ENCODE data around the gene ASIC2.
"Not testable (repeated sequence)": the region's sequence is repeated elsewhere in the genome, so short reads cannot be mapped to it uniquely, and the experiment has no call there.

The ASIC2 gene

GRCh38 chr17:33015716-33016346, 277.3 kb downstream of the ASIC2 start:
- no peak for DNase-seq

DNA sequence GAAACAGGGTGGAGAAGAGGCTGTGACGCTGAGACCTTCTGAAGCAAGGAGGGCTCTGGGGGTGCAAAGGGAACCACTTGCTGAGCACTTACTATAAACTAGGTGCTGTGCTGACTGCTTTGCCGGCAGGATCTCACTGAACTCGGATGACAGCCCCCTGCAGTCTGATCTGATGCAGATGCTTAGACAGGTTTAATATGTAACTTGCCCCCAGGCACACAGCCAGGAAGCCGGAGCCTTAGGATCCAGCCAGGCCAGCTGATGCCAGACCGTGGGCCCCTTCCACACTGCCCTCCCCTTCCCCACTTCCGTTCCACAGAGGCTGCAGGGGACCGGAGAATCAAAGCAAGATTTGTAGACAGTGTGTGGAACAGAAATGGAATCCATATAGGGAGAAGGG, 278.3 kb downstream of the ASIC2 start:
- DNase-seq, result no peak

DNA sequence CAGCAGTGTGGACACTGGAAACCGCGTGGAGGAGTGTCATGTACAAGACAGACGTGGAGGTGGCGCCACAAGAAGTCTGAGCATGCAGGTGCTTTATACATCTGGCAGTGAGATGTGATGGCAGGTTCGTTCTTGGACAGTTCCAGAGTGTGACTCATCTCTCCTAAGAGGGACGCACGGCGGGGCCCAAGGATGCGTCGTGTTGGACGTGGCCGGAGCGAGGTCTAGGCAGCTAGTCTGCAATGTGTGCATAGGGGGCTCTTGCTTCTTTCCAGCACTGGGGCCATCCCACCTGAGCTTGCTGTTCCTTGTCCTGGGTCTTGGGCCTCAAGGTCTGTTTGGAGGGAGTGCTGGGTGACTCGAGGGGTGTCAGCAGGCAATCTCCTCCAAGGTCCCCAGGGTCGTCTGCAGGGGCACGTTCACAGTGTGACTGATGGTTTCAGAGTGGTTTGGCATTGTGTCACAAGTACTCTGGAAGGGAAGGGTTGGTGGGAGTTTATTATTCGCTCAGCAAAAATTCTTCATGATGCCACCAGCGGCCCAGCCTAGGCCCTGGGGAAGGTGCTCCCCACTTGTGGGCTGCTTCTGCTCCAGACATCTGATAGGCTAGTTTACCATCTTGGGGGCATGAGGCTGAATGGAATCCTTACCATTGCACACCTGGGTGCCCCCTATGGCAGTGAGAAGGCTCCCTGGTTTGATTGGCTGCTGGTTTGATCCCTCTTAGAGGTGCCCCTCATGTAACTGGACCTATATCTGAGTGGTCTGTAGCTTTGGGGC, 279.3 kb downstream of the ASIC2 start:
- DNase-seq, result no peak

GRCh38 chr17:33012522-33013033, 280.5 kb downstream of the ASIC2 start:
- peak; percentile 98 for DNase-seq

- DNase-seq, result no peak
Observed at GRCh38 chr17:33009636-33010035, 283.5 kb downstream of the ASIC2 start.

DNA sequence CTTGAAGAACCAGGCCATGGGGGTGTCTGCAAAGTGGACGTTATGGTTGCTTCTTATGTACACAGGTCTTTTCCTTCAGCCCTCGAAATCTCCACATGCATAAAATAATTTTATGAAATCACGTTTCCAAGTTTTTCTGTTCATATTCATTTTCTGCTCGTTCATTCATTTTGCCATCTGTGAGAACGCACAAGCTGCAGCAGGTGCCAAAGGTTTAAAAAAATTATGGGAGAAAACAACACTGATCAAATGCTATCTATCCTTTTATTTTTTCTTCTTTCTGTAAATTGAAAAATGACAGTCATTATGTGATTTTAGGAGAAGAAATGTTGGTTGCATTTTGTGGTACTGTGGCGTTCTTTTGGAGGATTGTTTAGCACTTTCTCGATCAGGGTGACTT, 285.9 kb downstream of the ASIC2 start:
- no peak for DNase-seq

GRCh38 chr17:33002246-33002645, 290.8 kb downstream of the ASIC2 start:
- DNase-seq, result no peak

DNA sequence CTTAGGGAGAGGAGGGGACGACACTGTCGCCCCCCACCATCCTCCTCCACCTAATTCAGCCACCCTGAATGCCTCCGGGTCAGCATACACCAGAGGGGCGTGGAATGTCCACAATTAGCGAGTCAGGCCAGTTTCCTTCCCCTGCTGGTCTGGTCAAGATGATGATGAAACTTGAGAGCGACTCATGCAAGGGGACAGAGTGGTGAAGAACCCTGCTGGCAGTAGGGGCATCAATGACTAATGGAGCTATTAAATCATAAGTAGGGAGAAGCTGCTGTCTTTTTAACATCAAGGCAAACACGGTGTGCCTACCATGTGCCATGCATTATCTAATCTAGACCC, 294.2 kb downstream of the ASIC2 start:
- peak; percentile 61 for DNase-seq

GRCh38 chr17:32998111-32998886, 294.8 kb downstream of the ASIC2 start:
- DNase-seq, result peak; percentile 65

DNA sequence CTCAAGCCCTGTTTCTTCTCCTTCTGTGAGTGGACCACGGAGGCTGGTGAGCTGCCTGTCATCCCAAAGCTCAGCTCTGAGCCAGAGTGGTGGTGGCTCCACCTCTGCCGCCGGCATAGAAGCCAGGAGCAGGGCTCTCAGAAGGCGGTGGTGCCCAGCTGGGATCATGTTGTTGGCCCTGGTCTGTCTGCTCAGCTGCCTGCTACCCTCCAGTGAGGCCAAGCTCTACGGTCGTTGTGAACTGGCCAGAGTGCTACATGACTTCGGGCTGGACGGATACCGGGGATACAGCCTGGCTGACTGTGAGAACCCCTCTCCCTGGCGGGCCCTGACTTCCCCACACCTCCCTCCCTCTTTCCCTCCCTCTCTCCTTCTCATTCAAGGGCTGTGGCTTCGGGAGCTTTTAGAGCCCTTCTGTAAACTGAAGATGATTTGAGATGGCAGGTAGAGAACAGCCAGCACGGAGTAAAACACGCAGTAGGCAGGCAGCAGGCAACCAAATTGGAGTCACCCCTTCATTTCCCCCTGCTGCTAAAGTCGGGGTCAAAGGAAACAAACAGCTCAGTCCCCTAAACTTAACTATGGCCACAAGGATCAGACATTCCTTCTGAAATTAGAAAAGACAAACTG, 297.6 kb downstream of the ASIC2 start:
- no peak for DNase-seq

GRCh38 chr17:32993977-32994376, 299.1 kb downstream of the ASIC2 start:
- no peak for DNase-seq

DNA sequence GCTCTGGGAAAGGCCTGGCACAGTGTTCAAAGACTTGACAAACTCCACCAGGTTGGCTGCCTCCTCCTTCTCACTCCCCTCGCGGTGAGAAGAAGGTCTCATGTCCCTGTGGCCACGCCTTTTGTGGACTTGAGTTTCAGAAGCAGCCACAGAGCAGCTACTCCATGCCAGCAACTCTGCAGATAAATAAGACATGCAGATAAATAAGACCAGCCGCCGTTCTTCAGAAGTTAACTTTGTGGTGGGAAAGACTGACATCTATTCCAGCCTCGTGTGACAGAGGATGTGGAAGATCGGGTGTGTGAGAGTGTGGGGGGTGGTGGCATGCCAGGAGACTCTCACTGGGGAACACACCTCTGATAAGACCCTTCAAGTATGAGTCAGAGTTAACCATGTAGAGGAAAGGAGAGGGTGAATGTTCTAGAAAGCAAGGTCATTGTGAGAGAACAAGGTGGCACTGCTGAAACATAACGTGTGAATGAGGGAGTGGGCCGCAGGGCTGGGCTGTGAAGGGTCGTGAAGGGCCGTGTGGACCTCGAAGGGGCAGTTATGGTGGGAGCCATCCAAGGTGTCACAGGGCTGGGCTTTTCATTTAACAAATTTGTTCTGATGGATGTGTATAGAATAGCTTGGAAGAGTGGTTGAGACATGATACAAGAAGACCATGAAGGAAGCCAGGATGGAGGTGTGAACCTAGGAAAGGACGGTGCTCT, 300.6 kb downstream of the ASIC2 start:
- DNase-seq, result no peak

- no peak for DNase-seq
Observed at GRCh38 chr17:32988481-32989101, 304.5 kb downstream of the ASIC2 start.

- not testable (repeated sequence) for DNase-seq
Observed at GRCh38 chr17:32987868-32988267, 305.2 kb downstream of the ASIC2 start.

DNA sequence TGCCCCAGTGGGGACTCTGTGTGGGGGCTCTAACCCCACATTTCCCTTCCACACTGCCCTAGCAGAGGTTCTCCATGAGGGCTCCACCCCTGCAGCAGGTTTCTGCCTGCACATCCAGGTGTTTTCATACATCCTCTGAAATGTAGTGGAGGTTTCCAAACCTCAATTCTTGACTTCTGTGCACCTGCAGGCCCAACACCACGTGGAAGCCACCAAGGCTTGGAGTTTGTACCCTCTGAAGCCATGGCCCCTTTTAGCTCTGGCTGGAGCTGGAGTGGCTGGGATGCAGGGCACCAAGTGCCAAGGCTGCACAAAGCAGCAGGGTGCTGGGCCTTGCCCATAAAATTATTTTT, 305.7 kb downstream of the ASIC2 start:
- not testable (repeated sequence) for DNase-seq

GRCh38 chr17:32985050-32985756, 307.9 kb downstream of the ASIC2 start:
- DNase-seq, result no peak

DNA sequence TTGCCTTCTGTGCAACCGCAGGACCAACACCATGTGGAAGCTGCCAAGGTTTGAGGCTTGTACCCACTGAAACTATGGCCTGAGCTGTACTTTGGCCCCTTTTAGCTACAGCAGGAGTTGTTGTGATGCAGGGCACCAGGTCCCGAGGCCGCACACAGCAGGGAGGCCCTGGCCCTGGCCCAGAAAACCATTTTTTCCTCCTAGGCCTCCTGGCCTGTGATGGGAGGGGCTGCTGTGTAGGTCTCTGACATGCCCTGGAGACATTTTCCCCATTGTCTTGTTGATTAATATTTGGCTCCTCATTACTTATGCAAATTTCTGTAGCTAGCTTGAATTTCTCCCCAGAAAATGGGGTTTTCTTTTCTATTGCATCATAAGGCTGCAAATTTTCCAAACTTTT, 311.5 kb downstream of the ASIC2 start:
- DNase-seq, result not testable (repeated sequence)

GRCh38 chr17:32980230-32980629, 312.9 kb downstream of the ASIC2 start:
- DNase-seq, result no peak

DNA sequence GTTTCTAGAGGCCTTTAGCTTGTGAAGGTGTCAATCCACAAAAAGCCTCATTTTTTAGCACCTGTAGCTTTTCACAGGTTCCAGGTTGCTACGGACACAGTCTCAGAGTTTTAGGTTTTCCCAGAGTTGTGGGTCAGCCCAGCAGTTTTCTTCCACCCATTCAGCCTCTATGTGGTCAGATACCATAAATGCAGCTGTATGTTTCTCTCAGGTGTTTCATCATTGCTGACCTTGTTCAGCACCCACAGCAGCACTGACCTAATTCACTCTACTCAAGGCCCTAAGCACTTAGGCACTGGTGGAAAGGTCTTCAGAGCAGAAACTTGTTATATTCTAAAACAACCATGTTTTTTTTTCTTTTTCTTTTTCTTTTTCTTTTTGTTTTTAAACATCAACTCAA, 316.5 kb downstream of the ASIC2 start:
- no peak for DNase-seq

- no peak for DNase-seq
Observed at GRCh38 chr17:32976131-32976530, 317.0 kb downstream of the ASIC2 start.

DNA sequence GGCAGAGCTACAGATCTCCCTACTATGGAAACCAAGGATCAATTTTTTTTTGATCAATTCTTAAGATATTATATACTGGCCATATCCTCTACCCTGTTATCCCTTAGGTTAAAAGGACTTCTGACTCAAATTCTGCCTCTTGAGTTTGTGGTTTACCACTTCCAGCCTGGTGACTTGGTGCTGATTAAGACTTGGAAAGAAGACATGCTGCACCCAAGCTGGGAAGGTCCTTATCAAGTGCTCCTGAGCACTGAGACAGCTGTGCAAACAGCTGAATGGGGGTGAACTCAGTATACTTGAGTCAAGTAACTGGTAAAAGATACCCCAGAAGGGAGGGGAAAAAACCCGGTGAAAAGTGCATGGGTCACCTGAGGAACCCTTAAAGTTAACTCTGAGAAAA, 321.9 kb downstream of the ASIC2 start:
- DNase-seq, result no peak
